Adrenal gland (tissue), 12 donors: ENCODE results near the gene KYAT1. TPM values are rescaled to one million over a fixed set of nuclear protein-coding genes. Genes with fewer than 3 reads are reported as not detected.

Experiments used
- DNase-seq, 7 donors: peaks; one replicate each; pipeline ENCODE4 v3.0.0-alpha.2; 2019 to 2020
- H3K27ac ChIP-seq, 5 donors: fragments of 200-600 bp; sonication (generic) in 4 of 5; 1 replicate in 3 of 5; 2 replicates in 2 of 5; pipeline versions ENCODE4 v1.5.1 to v1.8.0; 2016 to 2020; ENCODE audit warnings: mild to moderate bottlenecking in 1 of 5
- H3K27me3 ChIP-seq: fragments of 200-600 bp; 2 replicates; pipeline ENCODE4 v1.8.0; 2021
- H3K36me3 ChIP-seq, 2 donors: fragments of 200-600 bp; replicated peaks in 1 of 2; 1 replicate in 1 of 2; 2 replicates in 1 of 2; pipeline versions ENCODE4 v1.5.1 to v1.8.0; 2018 to 2022
- H3K4me1 ChIP-seq, 2 donors: fragments of 200-600 bp; replicated peaks in 1 of 2; 1 replicate in 1 of 2; 2 replicates in 1 of 2; pipeline versions ENCODE4 v1.5.1 to v1.8.0; 2018 to 2021
- H3K4me3 ChIP-seq, 4 donors: fragments of 200-600 bp; sonication (generic) in 3 of 4; one replicate each; pipeline ENCODE4 v1.5.1; 2016 to 2018
- H3K9me3 ChIP-seq, 3 donors: fragments of 200-600 bp; sonication (generic) in 1 of 3; replicated peaks in 1 of 3; 1 replicate in 2 of 3; 2 replicates in 1 of 3; pipeline versions ENCODE4 v1.5.1 to v1.8.0; 2016 to 2021
- POLR2A ChIP-seq, 2 donors: fragments of 450-650 bp; IDR thresholded peaks; one replicate each; pipeline ENCODE4 v1.6.1; 2017; ENCODE audit warnings: antibody characterized with exemption in 2 of 2, mild to moderate bottlenecking in 2 of 2, moderate library complexity in 1 of 2
- WGBS, 4 donors: extraction: QIAGEN DNeasy Blood & Tissue Kit in 2 of 4; methylation state at CpG; one replicate each; pipeline versions ENCODE4 v1.1.5 to v1.1.7; 2013 to 2017; 5-methylcytosine and 5-hydroxymethylcytosine counted together
- intact Hi-C, 2 donors: fragments of 100-400 bp; cut with DNase I; formaldehyde crosslinking; loops; one replicate each; pipeline versions ENCODE4 v1.14.1 to v1.15.0; 2022 to 2023
- polyA plus RNA-seq, 3 donors: library from polyadenylated mRNA; stranded (reverse); fragments of 200-250 nt in 2 of 3; fragments of 350-450 nt in 1 of 3; fragmentation: Illumina TruSeq in 1 of 3; extraction: RNeasy Lipid Tissue Mini Kit (QIAGEN cat#74804) in 1 of 3; gene quantifications; one replicate each; pipeline ENCODE4 v1.2.3, GENCODE V29; 2013 to 2014
- total RNA-seq, 9 donors: library from RNA; depleted of rRNA in 4 of 9; stranded (reverse); fragments of >200 nt in 4 of 9; fragments of 120-200 nt in 1 of 9; fragmentation: NEBNext Ultra II Directional in 1 of 9; extraction: Animal tissue kit (Norgen Biotek cat#: 25700) in 1 of 9; gene quantifications; one replicate each; pipeline versions ENCODE4 v1.1.0 to v1.2.4, GENCODE V29; 2013 to 2023
- TF ChIP-seq, protein P1 (sequence below), 6 experiments: fragments of 450-650 bp in 4 of 6; fragments of 200-600 bp in 2 of 6; sonication (generic) in 1 of 6; IDR thresholded peaks; 1 replicate in 5 of 6; 2 replicates in 1 of 6; pipeline versions ENCODE4 v1.5.1 to v1.8.0; 2016 to 2021; ENCODE audit warnings: antibody characterized with exemption in 6 of 6, mild to moderate bottlenecking in 2 of 6, moderate library complexity in 1 of 6
- donor health status: healthy with polysubstance abuse.
- donor health status: Bipolar disorder and iron deficiency.
- donor health status: DM: yes; HTN: yes; CAD: no.
- donor health status: DM: no; HTN: no; CAD: no.
- donor health status: DM: no; HTN: no; CAD: no.
- donor health status: DM: yes; HTN: yes; CAD: no.

The KYAT1 gene
- total and polyA plus RNA-seq, 12 donors = 3.5 to 10.3 (median 7.2) TPM

DNA sequence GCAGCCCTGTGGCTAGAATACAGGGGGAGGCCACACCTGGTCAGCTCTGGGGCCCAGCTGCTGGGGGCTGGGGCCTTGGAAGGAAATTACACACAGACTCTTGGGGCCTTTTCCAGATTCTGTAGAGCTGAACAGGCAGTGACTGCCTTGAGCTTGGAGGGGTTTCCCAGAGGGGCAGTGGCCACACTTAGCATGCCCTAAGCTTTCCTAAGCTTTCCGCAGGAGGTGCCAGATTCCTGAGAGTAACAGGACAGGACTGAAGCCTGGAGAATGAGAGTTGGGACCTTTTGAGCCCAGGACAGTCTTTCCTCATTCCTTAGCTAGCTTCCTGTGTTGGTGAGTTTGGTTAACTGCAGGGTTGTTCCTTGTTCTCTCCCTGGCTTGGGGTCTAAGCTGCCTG, 93.3 kb downstream of the KYAT1 start:
- H3K9me3 ChIP-seq = no peaks in the 10 kb centered on the region
- peaks cover 0 to 33% of the 10 kb centered on the region in 2 donors for H3K36me3 ChIP-seq
- no peak for DNase-seq
- peaks cover 18 to 36% of the 10 kb centered on the region in 2 donors for H3K4me1 ChIP-seq
- 91 to 100% (median 98%) methylated on average over 1 of the region's 1 CpG for WGBS, 4 donors
- H3K4me3 ChIP-seq = peak overlapping the region in 1 of 4 donors; percentile 83
- TF ChIP-seq, protein P1, sequence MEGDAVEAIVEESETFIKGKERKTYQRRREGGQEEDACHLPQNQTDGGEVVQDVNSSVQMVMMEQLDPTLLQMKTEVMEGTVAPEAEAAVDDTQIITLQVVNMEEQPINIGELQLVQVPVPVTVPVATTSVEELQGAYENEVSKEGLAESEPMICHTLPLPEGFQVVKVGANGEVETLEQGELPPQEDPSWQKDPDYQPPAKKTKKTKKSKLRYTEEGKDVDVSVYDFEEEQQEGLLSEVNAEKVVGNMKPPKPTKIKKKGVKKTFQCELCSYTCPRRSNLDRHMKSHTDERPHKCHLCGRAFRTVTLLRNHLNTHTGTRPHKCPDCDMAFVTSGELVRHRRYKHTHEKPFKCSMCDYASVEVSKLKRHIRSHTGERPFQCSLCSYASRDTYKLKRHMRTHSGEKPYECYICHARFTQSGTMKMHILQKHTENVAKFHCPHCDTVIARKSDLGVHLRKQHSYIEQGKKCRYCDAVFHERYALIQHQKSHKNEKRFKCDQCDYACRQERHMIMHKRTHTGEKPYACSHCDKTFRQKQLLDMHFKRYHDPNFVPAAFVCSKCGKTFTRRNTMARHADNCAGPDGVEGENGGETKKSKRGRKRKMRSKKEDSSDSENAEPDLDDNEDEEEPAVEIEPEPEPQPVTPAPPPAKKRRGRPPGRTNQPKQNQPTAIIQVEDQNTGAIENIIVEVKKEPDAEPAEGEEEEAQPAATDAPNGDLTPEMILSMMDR (IDR thresholded peaks at IDR 0.05) = no peak
- TF ChIP-seq POLR2A (IDR thresholded peaks at IDR 0.05) = no peak
- H3K27me3 ChIP-seq = no peaks in the 10 kb centered on the region
- intact Hi-C loops = no loop called here
- H3K27ac ChIP-seq = no peak overlapping the region

DNA sequence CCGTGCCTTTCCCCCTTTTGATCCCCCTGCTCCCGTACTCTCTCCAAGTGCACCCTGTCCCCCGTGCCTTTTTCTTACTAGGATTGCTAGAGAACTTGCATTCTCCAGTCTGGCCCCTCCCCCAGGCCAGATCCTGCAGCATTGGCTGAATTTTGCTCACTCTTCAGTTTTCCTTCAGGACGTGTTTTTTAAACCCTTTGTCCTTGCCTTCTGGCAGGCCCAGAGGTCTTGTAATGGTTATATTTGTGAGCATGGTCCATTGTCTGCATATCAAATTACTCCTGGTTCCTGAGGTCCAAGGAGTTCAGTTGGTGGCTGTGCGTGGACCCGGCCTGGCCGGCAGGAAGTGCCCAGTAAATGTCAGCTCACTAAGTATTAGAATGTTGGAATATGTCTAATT, 94.1 kb downstream of the KYAT1 start:
- peak in 4 of 7 donors; percentile 37 to 58 (median 46) for DNase-seq
- H3K9me3 ChIP-seq = no peaks in the 10 kb centered on the region
- H3K36me3 ChIP-seq = peaks cover 0 to 25% of the 10 kb centered on the region in 2 donors
- intact Hi-C loops = no loop called here
- H3K27me3 ChIP-seq = no peaks in the 10 kb centered on the region
- no peak for TF ChIP-seq POLR2A (IDR thresholded peaks at IDR 0.05)
- TF ChIP-seq, protein P1 (IDR thresholded peaks at IDR 0.05) = no peak
- H3K4me3 ChIP-seq = peak overlapping the region; percentile 65 to 90 (median 78)
- WGBS, 4 donors = 0 to 2% (median 1%) methylated on average over 7 of the region's 7 CpGs
- H3K27ac ChIP-seq = peak overlapping the region in 3 of 5 donors; percentile 80 to 90 (median 86)
- peaks cover 13 to 32% of the 10 kb centered on the region in 2 donors for H3K4me1 ChIP-seq

DNA sequence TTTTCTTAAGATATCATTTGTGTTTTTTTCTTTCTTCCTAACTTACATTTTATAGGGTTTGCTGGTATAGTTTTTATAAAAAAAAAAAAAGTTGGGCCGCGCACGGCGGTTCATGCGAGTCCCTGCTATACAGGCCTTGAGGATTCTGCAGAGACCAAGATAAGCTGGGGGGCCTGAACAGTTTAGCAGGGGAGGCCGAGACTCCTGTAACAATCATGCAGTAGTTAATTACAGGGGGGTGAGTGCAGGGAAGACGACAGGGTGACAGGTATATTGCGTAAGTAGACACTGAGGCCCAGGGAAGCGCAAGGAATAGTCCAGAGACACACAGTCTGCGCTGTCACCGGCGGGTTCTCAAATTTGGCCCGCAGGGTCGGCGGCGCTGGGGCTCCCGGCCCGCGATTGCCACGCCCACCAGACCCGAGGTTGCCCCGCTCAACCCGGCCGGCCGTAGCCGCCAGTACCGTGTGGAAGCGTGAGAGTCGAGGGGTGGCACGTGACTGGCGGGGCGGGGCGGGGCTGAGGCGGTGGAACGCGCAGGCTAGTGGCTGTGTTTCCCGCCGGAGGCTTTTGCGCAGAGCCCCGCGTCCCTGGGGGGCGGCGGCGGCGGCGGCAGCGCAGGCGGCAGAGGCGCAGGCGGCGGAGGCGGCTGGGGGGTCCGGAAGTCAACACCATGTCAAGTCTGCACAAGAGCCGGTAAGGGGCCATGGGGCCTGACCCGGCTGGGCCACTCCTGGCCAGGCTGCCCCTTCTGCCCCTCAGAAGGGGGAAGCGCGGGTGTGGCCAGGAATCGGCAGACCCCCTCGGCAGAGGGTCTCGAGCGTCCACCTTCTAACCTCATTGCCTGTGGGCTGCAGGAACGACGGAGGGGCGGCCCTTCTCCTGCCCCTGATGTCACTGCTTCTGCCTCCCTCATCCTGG, 94.8 kb downstream of the KYAT1 start, which contains the start of gene TBC1D13:
Gene TBC1D13, plus strand, starts transcription at position 573 of the 921 bp plus-strand sequence. Its CDS starts 101 bp downstream, at position 674.
- intact Hi-C loops = no loop called here
- TF ChIP-seq POLR2A (IDR thresholded peaks at IDR 0.05) = peak in 1 of 2 donors; percentile 70
- TF ChIP-seq, protein P1 (IDR thresholded peaks at IDR 0.05) = no peak
- peak; percentile 89 to 94 (median 92) for DNase-seq
- 7 to 39% (median 11%) methylated on average over 12 to 64 of the region's 64 CpGs for WGBS, 4 donors
- H3K27me3 ChIP-seq = no peaks in the 10 kb centered on the region
- H3K4me3 ChIP-seq = peak within 1 kb of the TSS; percentile 65 to 90 (median 78)
- peaks cover 0 to 18% of the 10 kb centered on the region in 2 donors for H3K36me3 ChIP-seq
- H3K9me3 ChIP-seq = no peaks in the 10 kb centered on the region
- peak within 1 kb of the TSS in 4 of 5 donors; percentile 52 to 90 (median 83) for H3K27ac ChIP-seq
- peaks cover 13 to 24% of the 10 kb centered on the region in 2 donors for H3K4me1 ChIP-seq

DNA sequence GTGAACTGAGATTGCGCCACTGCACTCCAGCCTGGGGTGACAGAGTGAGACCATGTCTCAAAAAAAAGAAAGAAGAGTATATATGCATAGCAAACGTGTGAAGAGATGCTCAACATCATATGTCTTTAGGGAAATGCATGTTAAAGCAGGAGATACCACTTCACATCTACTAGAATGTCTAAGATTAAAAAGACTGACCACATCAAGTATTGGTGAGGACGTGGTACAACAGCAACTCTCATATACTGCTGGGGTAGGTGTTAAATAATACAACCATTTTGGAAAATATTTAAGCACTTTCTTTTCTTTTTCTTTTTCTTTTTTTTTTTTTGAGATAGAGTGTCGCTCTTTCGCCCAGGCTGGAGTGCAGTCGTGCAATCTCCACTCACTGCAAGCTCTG, 96.3 kb downstream of the KYAT1 start:
- no peak for DNase-seq
- H3K4me3 ChIP-seq = no peak overlapping the region
- no peak overlapping the region for H3K27ac ChIP-seq
- TF ChIP-seq, protein P1 (IDR thresholded peaks at IDR 0.05) = no peak
- no peak for TF ChIP-seq POLR2A (IDR thresholded peaks at IDR 0.05)
- H3K27me3 ChIP-seq = no peaks in the 10 kb centered on the region
- no peaks in the 10 kb centered on the region for H3K9me3 ChIP-seq
- peaks cover 13 to 22% of the 10 kb centered on the region in 2 donors for H3K4me1 ChIP-seq
- WGBS, 4 donors = 89 to 96% (median 95%) methylated on average over 6 of the region's 6 CpGs
- peaks cover 0 to 3% of the 10 kb centered on the region in 2 donors for H3K36me3 ChIP-seq
- intact Hi-C loops = no loop called here
